Esophagus squamous epithelium (tissue), 5 donors: ENCODE results near the gene GRK4. TPM values are rescaled to one million over a fixed set of nuclear protein-coding genes. Genes with fewer than 3 reads are reported as not detected.

Experiments used
- DNase-seq: peaks from one replicate; lab custom pipeline; 2025; lab: John Stamatoyannopoulos, UW
- H3K27ac ChIP-seq, 4 donors: fragments of 200-600 bp; sonication (generic); one replicate each; pipeline ENCODE4 v1.5.1; 2016 to 2019; ENCODE audit warnings: mild to moderate bottlenecking in 1 of 4
- H3K27me3 ChIP-seq, 4 donors: fragments of 200-600 bp; sonication (generic); 1 replicate in 3 of 4; 2 replicates in 1 of 4; pipeline versions ENCODE4 v1.5.1 to v1.6.0; 2017 to 2021; ENCODE audit warnings: antibody characterized with exemption in 1 of 4
- H3K36me3 ChIP-seq, 3 donors: fragments of 200-600 bp; sonication (generic); one replicate each; pipeline ENCODE4 v1.5.1; 2016 to 2019
- H3K4me1 ChIP-seq, 3 donors: fragments of 200-600 bp; sonication (generic); one replicate each; pipeline ENCODE4 v1.5.1; 2017 to 2019
- H3K4me3 ChIP-seq, 4 donors: fragments of 200-600 bp; sonication (generic); 1 replicate in 3 of 4; 2 replicates in 1 of 4; pipeline ENCODE4 v1.5.1; 2016 to 2019; ENCODE audit warnings: mild to moderate bottlenecking in 2 of 4, moderate library complexity in 1 of 4
- H3K9me3 ChIP-seq, 3 donors: fragments of 200-600 bp; sonication (generic); one replicate each; pipeline ENCODE4 v1.5.1; 2016 to 2019
- POLR2A ChIP-seq, 4 donors: fragments of 450-650 bp; IDR thresholded peaks; one replicate each; pipeline ENCODE4 v1.6.1; 2017; ENCODE audit warnings: antibody characterized with exemption in 4 of 4, mild to moderate bottlenecking in 4 of 4, moderate library complexity in 3 of 4
- WGBS, 2 donors: methylation state at CpG; one replicate each; pipeline ENCODE4 v1.1.5; 2018; 5-methylcytosine and 5-hydroxymethylcytosine counted together
- intact Hi-C: fragments of 100-400 bp; cut with DNase I; formaldehyde crosslinking; loops from one replicate; pipeline ENCODE4 v1.15.0; 2022
- total RNA-seq, 4 donors: library from RNA; depleted of rRNA; stranded (reverse); fragments of >200 nt; gene quantifications; one replicate each; pipeline ENCODE4 v1.1.0, GENCODE V29; 2016
- TF ChIP-seq, protein P1 (sequence below), 6 experiments: fragments of 450-650 bp in 4 of 6; fragments of 200-600 bp in 2 of 6; sonication (generic) in 2 of 6; IDR thresholded peaks; one replicate each; pipeline ENCODE4 v1.5.1; 2016 to 2019; ENCODE audit warnings: antibody characterized with exemption in 6 of 6, mild to moderate bottlenecking in 4 of 6, moderate library complexity in 4 of 6
- donor health status: DM: yes; HTN: yes; CAD: no.

GRK4 gene
- total RNA-seq, 4 donors from 2014 or later, result 2.9 to 5.5 (median 3.7) TPM

DNA sequence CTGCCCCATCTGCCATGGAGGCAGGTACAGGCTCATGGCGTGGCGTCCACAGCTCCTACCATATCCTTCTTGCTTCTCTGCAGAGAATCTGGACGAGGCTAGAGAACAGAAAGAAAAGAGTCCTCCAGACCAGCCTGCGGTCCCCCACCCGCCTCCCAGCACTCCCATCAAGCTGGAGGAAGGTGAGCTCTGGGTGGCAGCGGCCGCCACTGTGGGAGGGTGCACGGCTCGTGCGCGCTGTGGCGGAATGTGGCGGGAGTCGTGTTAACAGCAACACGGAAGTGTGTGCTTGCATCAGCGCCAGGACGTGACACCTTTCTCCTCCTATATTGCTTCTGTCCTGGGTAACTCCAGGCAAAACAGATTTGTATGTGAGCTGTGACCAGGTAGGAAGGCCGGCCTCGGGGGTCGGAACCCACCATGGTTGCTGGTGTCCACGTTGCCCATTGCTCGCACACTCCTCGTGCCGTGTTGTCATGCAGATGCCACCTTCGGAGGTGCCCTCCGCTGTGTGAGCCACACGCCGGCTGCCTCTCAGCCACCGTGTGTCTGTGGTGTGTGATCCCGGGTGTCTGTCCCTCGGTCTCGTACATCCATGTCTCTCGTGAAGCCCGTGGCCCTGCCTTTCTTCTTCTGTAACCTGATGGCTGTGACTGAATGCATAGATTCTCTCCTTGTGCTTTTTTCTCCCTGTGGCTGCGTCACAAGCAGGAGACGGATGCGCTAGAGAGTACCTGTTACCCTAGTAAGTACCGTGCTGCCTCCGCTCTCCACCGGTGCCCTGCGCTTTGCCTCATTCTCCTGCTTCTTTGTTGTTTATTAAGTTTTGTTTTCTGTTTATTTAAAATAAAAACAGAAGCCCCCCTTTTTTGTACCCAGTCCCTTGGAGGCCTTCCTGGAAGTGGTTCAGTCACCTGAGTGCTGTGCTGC is 37.2 kb upstream of the GRK4 start:
- intact Hi-C loops, result no loop called here
- WGBS, 2 donors, result 90 to 91% methylated on average over 21 to 41 of the region's 41 CpGs
- H3K4me3 ChIP-seq, result no peak overlapping the region
- no peak overlapping the region for H3K27ac ChIP-seq
- H3K4me1 ChIP-seq, result peaks cover 0 to 31% (median 16%) of the 10 kb centered on the region in 3 donors
- TF ChIP-seq, protein P1, sequence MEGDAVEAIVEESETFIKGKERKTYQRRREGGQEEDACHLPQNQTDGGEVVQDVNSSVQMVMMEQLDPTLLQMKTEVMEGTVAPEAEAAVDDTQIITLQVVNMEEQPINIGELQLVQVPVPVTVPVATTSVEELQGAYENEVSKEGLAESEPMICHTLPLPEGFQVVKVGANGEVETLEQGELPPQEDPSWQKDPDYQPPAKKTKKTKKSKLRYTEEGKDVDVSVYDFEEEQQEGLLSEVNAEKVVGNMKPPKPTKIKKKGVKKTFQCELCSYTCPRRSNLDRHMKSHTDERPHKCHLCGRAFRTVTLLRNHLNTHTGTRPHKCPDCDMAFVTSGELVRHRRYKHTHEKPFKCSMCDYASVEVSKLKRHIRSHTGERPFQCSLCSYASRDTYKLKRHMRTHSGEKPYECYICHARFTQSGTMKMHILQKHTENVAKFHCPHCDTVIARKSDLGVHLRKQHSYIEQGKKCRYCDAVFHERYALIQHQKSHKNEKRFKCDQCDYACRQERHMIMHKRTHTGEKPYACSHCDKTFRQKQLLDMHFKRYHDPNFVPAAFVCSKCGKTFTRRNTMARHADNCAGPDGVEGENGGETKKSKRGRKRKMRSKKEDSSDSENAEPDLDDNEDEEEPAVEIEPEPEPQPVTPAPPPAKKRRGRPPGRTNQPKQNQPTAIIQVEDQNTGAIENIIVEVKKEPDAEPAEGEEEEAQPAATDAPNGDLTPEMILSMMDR (IDR thresholded peaks at IDR 0.05), result no peak
- no peak for TF ChIP-seq POLR2A (IDR thresholded peaks at IDR 0.05)
- H3K9me3 ChIP-seq, result no peaks in the 10 kb centered on the region
- no peak for DNase-seq
- no peaks in the 10 kb centered on the region for H3K27me3 ChIP-seq
- peaks cover 19 to 100% (median 47%) of the 10 kb centered on the region in 3 donors for H3K36me3 ChIP-seq

DNA sequence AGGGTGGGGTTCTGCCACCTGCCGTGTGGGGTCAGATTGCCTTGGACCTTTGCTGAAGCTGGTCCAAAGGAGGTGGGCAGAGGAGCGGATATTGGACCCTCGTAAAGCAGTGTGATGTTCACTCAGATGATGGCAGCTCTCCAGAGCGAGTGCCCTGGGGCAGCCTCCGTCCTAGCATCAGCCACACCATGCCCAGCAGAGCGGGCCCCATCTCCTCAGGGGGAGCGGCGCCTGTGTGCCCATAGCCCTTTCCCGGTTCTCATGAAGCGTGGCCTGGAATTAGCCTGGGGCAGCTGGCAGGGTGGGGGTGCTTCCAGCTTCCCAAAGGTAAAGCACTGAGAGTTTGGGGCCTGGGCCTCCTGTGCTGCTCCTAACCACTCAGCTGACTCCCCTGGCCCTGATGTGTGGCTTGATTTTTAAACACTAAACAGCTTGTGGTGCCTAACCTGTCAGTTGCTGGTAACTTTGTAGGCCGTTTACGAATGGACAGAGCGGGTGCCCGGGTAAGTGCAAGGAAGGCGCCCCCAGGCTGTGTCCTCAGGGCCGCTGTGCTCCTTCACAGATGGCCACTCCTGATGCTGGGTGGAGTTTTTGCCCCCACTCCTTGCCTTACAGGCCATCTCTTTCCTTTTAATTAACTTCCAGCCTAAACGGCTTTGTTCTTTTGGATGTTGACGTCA is 36.2 kb upstream of the GRK4 start:
- no peak overlapping the region for H3K27ac ChIP-seq
- H3K4me1 ChIP-seq, result peaks cover 0 to 40% (median 25%) of the 10 kb centered on the region in 3 donors
- WGBS, 2 donors, result 94% methylated on average over 8 to 9 of the region's 18 CpGs
- H3K9me3 ChIP-seq, result no peaks in the 10 kb centered on the region
- intact Hi-C loops, result no loop called here
- no peaks in the 10 kb centered on the region for H3K27me3 ChIP-seq
- TF ChIP-seq, protein P1 (IDR thresholded peaks at IDR 0.05), result no peak
- no peak for TF ChIP-seq POLR2A (IDR thresholded peaks at IDR 0.05)
- peaks cover 19 to 100% (median 48%) of the 10 kb centered on the region in 3 donors for H3K36me3 ChIP-seq
- DNase-seq, result no peak
- no peak overlapping the region for H3K4me3 ChIP-seq

DNA sequence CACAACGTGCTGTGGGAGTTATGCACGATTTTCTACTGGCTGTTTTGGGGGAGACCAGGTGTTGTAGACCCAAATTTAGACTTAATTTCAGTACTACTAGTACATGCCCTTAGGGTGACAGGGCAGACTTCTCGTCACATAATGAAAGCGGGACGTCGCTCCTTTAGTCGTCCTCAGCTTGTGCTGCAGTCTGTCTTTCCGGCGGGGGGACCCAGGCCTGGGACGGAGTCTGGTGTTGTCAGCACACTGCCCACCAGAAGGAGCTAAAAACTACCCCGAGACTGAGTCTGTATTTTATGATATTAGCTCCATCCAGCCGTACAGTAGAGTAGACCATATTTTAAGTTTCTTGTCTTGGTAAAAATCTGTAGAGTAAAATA is 35.7 kb upstream of the GRK4 start:
- intact Hi-C loops, result no loop called here
- Histone ChIP-seq H3K4me1 (peaks cover 5 to 40% (median 30%) of the 10 kb centered on the region in 3 donors), H3K4me3 (no peak overlapping the region), H3K9me3 (no peaks in the 10 kb centered on the region), H3K36me3 (peaks cover 19 to 95% (median 48%) of the 10 kb centered on the region in 3 donors), H3K27ac (no peak overlapping the region), H3K27me3 (no peaks in the 10 kb centered on the region)
- no peak for DNase-seq
- TF ChIP-seq POLR2A (IDR thresholded peaks at IDR 0.05), result no peak
- TF ChIP-seq, protein P1 (IDR thresholded peaks at IDR 0.05), result no peak
- WGBS, 2 donors, result 91 to 97% methylated on average over 12 of the region's 12 CpGs

DNA sequence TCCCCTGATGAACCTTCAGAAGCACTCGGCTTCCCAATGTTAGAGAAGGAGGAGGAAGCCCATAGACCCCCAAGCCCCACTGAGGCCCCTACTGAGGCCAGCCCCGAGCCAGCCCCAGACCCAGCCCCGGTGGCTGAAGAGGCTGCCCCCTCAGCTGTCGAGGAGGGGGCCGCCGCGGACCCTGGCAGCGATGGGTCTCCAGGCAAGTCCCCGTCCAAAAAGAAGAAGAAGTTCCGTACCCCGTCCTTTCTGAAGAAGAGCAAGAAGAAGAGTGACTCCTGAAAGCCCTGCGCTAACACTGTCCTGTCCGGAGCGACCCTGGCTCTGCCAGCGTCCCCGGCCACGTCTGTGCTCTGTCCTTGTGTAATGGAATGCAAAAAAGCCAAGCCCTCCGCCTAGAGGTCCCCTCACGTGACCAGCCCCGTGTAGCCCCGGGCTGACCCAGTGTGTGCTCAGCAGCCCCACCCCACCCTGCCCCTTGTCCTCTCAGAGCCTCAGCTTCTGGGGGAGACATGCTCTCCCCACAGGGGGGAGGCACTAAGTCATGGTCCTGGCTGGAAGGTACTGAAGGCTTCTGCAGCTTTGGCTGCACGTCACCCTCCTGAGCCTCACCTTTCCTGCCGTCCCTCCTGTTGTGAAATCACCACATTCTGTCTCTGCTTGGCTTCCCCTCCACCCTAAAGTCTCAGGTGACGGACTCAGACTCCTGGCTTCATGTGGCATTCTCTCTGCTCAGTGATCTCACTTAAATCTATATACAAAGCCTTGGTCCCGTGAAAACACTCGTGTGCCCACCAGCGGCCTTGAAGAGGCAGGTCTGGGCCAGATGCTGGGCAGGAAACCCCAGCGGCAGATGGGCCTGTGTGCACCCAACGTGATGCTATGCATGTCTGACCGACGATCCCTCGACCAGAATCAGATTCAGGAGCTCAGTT is 34.9 kb upstream of the GRK4 start:
- H3K36me3 ChIP-seq, result peaks cover 19 to 87% (median 48%) of the 10 kb centered on the region in 3 donors
- H3K4me3 ChIP-seq, result no peak overlapping the region
- no peaks in the 10 kb centered on the region for H3K27me3 ChIP-seq
- no peak overlapping the region for H3K27ac ChIP-seq
- no peak for DNase-seq
- WGBS, 2 donors, result 74 to 82% methylated on average over 12 to 19 of the region's 32 CpGs
- no peaks in the 10 kb centered on the region for H3K9me3 ChIP-seq
- TF ChIP-seq, protein P1 (IDR thresholded peaks at IDR 0.05), result no peak
- intact Hi-C loops, result no loop called here
- peaks cover 13 to 40% (median 31%) of the 10 kb centered on the region in 3 donors for H3K4me1 ChIP-seq
